H1 (cell line): ENCODE data around the gene PINK1. TPM values are rescaled to one million over a fixed set of nuclear protein-coding genes. Genes with fewer than 3 reads are reported as not detected.

Experiments
- CTCF ChIA-PET: fragments of 300-600 bp; sonication (Branson Sonifier 250); formaldehyde crosslinking; loops from one replicate; lab custom pipeline; 2021; ENCODE audit not compliant: partially characterized antibody; lab: Charles Lee
- POLR2A ChIA-PET: fragments of 300-600 bp; sonication (Branson Sonifier 250); formaldehyde crosslinking; loops from one replicate; lab custom pipeline; 2021; ENCODE audit warnings: inconsistent platforms; ENCODE audit not compliant: partially characterized antibody; lab: Charles Lee
- DNase-seq, 2 experiments: peaks; one replicate each; pipeline versions ENCODE4 v3.0.0 to v3.0.0-alpha.2; 2010 to 2022; ENCODE audit warnings: low spot score in 2 of 2, low read depth in 1 of 2, mixed read lengths in 1 of 2
- FAIRE-seq: peaks from 2 replicates; lab custom pipeline; 2011; peaks lifted over from hg19 to GRCh38; lab: Jason Lieb, UNC
- H2AFZ ChIP-seq: 2 replicates; pipeline ENCODE4 v1.8.1; 2012; ENCODE audit warnings: low read length, inconsistent platforms
- H2AK5ac ChIP-seq: 2 replicates; pipeline ENCODE4 v1.6.1; 2013; ENCODE audit warnings: low read depth, low read length
- H2BK120ac ChIP-seq: replicated peaks from 2 replicates; pipeline ENCODE3; 2013; ENCODE audit warnings: low read depth, low read length, inconsistent platforms
- H2BK12ac ChIP-seq: 2 replicates; pipeline ENCODE4 v1.6.1; 2013; ENCODE audit warnings: low read depth, low read length
- H2BK15ac ChIP-seq: 2 replicates; pipeline ENCODE4 v1.6.1; 2013; ENCODE audit warnings: low read length
- H2BK20ac ChIP-seq: 2 replicates; pipeline ENCODE4 v1.6.1; 2013; ENCODE audit warnings: low read length
- H2BK5ac ChIP-seq: 2 replicates; pipeline ENCODE4 v1.6.1; 2013; ENCODE audit warnings: low read depth, low read length
- H3K14ac ChIP-seq: 2 replicates; pipeline ENCODE4 v1.6.1; 2013; ENCODE audit warnings: inconsistent platforms; ENCODE audit not compliant: insufficient read length
- H3K18ac ChIP-seq: 2 replicates; pipeline ENCODE4 v1.6.1; 2013; ENCODE audit warnings: low read length; ENCODE audit errors: extremely low read depth
- H3K23ac ChIP-seq: 2 replicates; pipeline ENCODE4 v1.6.1; 2013; ENCODE audit warnings: inconsistent platforms; ENCODE audit not compliant: insufficient read length
- H3K23me2 ChIP-seq: 2 replicates; pipeline ENCODE4 v1.6.1; 2013; ENCODE audit warnings: low read depth, low read length
- H3K27ac ChIP-seq: 2 replicates; pipeline ENCODE4 v1.6.1; 2011; ENCODE audit warnings: low read depth, low read length, inconsistent platforms
- H3K27me3 ChIP-seq, 4 experiments: replicated peaks in 1 of 4; 1 replicate in 1 of 4; 2 replicates in 3 of 4; pipeline versions ENCODE4 v1.6.1 to v1.8.1; 2011 to 2013; ENCODE audit warnings: low read length in 3 of 4, mild to moderate bottlenecking in 3 of 4, inconsistent platforms in 2 of 4, mixed read lengths in 2 of 4, moderate library complexity in 1 of 4; ENCODE audit not compliant: control insufficient read depth in 3 of 4, insufficient read depth in 3 of 4; ENCODE audit errors: extremely low read depth in 1 of 4
- H3K36me3 ChIP-seq, 4 experiments: 2 replicates each; pipeline versions ENCODE4 v1.6.1 to v1.8.1; 2011 to 2013; ENCODE audit warnings: mild to moderate bottlenecking in 4 of 4, low read length in 3 of 4, moderate library complexity in 2 of 4, control low read depth in 1 of 4, inconsistent platforms in 1 of 4; ENCODE audit not compliant: insufficient read depth in 4 of 4, control insufficient read depth in 2 of 4
- H3K4ac ChIP-seq: replicated peaks from 2 replicates; pipeline ENCODE3; 2013; ENCODE audit warnings: low read length, low read depth, mixed read lengths, inconsistent platforms; ENCODE audit not compliant: insufficient read length
- H3K4me1 ChIP-seq, 4 experiments: replicated peaks in 1 of 4; 1 replicate in 1 of 4; 2 replicates in 3 of 4; pipeline versions ENCODE4 v1.6.1 to v1.8.1; 2011 to 2013; ENCODE audit warnings: low read length in 3 of 4, inconsistent platforms in 2 of 4, mixed read lengths in 1 of 4; ENCODE audit not compliant: insufficient read depth in 4 of 4, control insufficient read depth in 3 of 4
- H3K4me2 ChIP-seq, 2 experiments: 2 replicates each; pipeline versions ENCODE4 v1.6.1 to v1.8.1; 2011 to 2013; ENCODE audit warnings: low read depth in 2 of 2, low read length in 2 of 2, control low read depth in 1 of 2, inconsistent platforms in 1 of 2, mild to moderate bottlenecking in 1 of 2; ENCODE audit not compliant: insufficient read depth in 1 of 2
- H3K4me3 ChIP-seq, 4 experiments: fragments of 200-600, 300-600 bp in 1 of 4; sonication (generic), shearing (Covaris generic), sonication (Bioruptor Twin) in 1 of 4; 2 replicates each; pipeline versions ENCODE4 v1.5.1 to v1.8.1; 2011 to 2016; ENCODE audit warnings: low read length in 4 of 4, low read depth in 3 of 4, control low read depth in 2 of 4, inconsistent platforms in 2 of 4, mild to moderate bottlenecking in 2 of 4, mixed read lengths in 1 of 4, moderate library complexity in 1 of 4; ENCODE audit not compliant: insufficient read depth in 2 of 4; ENCODE audit errors: extremely low read depth in 1 of 4
- H3K56ac ChIP-seq: replicated peaks from 2 replicates; pipeline ENCODE3; 2013; ENCODE audit warnings: low read depth, mild to moderate bottlenecking, mixed read lengths, low read length, inconsistent platforms; ENCODE audit not compliant: insufficient read length
- H3K79me1 ChIP-seq: 2 replicates; pipeline ENCODE4 v1.6.1; 2013; ENCODE audit warnings: low read depth, low read length, control low read depth
- H3K79me2 ChIP-seq, 2 experiments: 2 replicates each; pipeline versions ENCODE4 v1.6.1 to v1.8.1; 2012 to 2013; ENCODE audit warnings: low read length in 2 of 2, mild to moderate bottlenecking in 2 of 2, inconsistent platforms in 1 of 2; ENCODE audit not compliant: insufficient read depth in 2 of 2, control insufficient read depth in 1 of 2
- H3K9ac ChIP-seq, 4 experiments: replicated peaks in 1 of 4; 1 replicate in 1 of 4; 2 replicates in 3 of 4; pipeline versions ENCODE4 v1.6.1 to v1.8.1; 2011 to 2013; ENCODE audit warnings: low read depth in 3 of 4, low read length in 3 of 4, control low read depth in 2 of 4, mild to moderate bottlenecking in 2 of 4, moderate library complexity in 2 of 4, inconsistent platforms in 1 of 4; ENCODE audit errors: extremely low read depth in 1 of 4
- H3K9me3 ChIP-seq, 2 experiments: 2 replicates each; pipeline versions ENCODE4 v1.6.1 to v1.8.1; 2012 to 2013; ENCODE audit warnings: mild to moderate bottlenecking in 2 of 2, moderate library complexity in 2 of 2, control low read depth in 1 of 2, inconsistent platforms in 1 of 2, low read depth in 1 of 2, low read length in 1 of 2, mixed read lengths in 1 of 2; ENCODE audit not compliant: insufficient read depth in 2 of 2
- H4K20me1 ChIP-seq, 2 experiments: replicated peaks in 1 of 2; 2 replicates each; pipeline versions ENCODE3 to v1.8.1; 2011 to 2013; ENCODE audit warnings: inconsistent platforms in 2 of 2, low read length in 2 of 2, mild to moderate bottlenecking in 1 of 2; ENCODE audit not compliant: insufficient read depth in 2 of 2, control insufficient read depth in 1 of 2
- H4K5ac ChIP-seq: 2 replicates; pipeline ENCODE4 v1.6.1; 2013; ENCODE audit warnings: low read length, low read depth, mixed read lengths, inconsistent platforms; ENCODE audit not compliant: insufficient read length
- H4K8ac ChIP-seq: 2 replicates; pipeline ENCODE4 v1.8.0; 2013; ENCODE audit warnings: mild to moderate bottlenecking, moderate library complexity, low read length, inconsistent platforms; ENCODE audit not compliant: insufficient read depth; ENCODE audit errors: extremely low read depth
- H4K91ac ChIP-seq: replicated peaks from 2 replicates; pipeline ENCODE3; 2013; ENCODE audit warnings: low read length, mixed read lengths, inconsistent platforms; ENCODE audit not compliant: insufficient read length
- BACH1 ChIP-seq: IDR thresholded peaks from 2 replicates; pipeline ENCODE4 v1.6.1; 2012; ENCODE audit warnings: low read length, improper control_type of control experiment
- CREB1 ChIP-seq: IDR thresholded peaks from 2 replicates; pipeline ENCODE4 v1.6.1; 2012; ENCODE audit warnings: inconsistent platforms
- CTBP2 ChIP-seq: IDR thresholded peaks from 2 replicates; pipeline ENCODE4 v1.7.0; 2011; ENCODE audit warnings: borderline replicate concordance, mild to moderate bottlenecking, moderate library complexity, mixed read lengths, low read length; ENCODE audit not compliant: insufficient read depth, insufficient read length
- HDAC2 ChIP-seq, 2 experiments: fragments of 300-600 bp in 1 of 2; sonication (generic) in 1 of 2; IDR thresholded peaks; 2 replicates each; pipeline ENCODE4 v1.6.1; 2011 to 2012; ENCODE audit warnings: low read depth in 2 of 2, low read length in 2 of 2, mild to moderate bottlenecking in 2 of 2, moderate library complexity in 2 of 2, borderline replicate concordance in 1 of 2, inconsistent platforms in 1 of 2
- HDAC6 ChIP-seq: IDR thresholded peaks from one replicate; pipeline ENCODE4 v1.7.1; 2012; ENCODE audit warnings: low read depth, mild to moderate bottlenecking, inconsistent platforms, low read length, moderate library complexity
- NRF1 ChIP-seq: IDR thresholded peaks from 2 replicates; pipeline ENCODE4 v1.6.1; 2011; ENCODE audit warnings: mild to moderate bottlenecking, low read depth, low read length, improper control_type of control experiment
- POLR2A ChIP-seq, 2 experiments: IDR thresholded peaks; 1 replicate in 1 of 2; 2 replicates in 1 of 2; pipeline ENCODE4 v1.6.1; 2011; ENCODE audit warnings: low read depth in 2 of 2, low read length in 2 of 2, mild to moderate bottlenecking in 2 of 2; ENCODE audit errors: control extremely low read depth in 1 of 2
- POLR2AphosphoS5 ChIP-seq: IDR thresholded peaks from 2 replicates; pipeline ENCODE4 v1.6.1; 2011; ENCODE audit warnings: low read depth, low read length
- RXRA ChIP-seq: IDR thresholded peaks from 2 replicates; pipeline ENCODE4 v1.6.1; 2011; ENCODE audit warnings: low read depth, mild to moderate bottlenecking, low read length, moderate library complexity; ENCODE audit not compliant: insufficient read depth
- SIRT6 ChIP-seq: IDR thresholded peaks from one replicate; pipeline ENCODE4 v1.7.1; 2012; ENCODE audit warnings: low read length, inconsistent platforms
- WGBS, 2 experiments: shearing (Covaris generic) in 1 of 2; methylation state at CpG; one replicate each; pipeline versions ENCODE4 v1.1.6 to v1.1.7; 2013 to 2015; ENCODE audit warnings: low lambda C conversion rate in 2 of 2, mixed read lengths in 2 of 2, inconsistent platforms in 1 of 2, low coverage in 1 of 2, missing lambda C conversion rate in 1 of 2; ENCODE audit not compliant: insufficient replicate concordance in 2 of 2, insufficient coverage in 1 of 2, insufficient read length in 1 of 2; ENCODE audit errors: extremely low coverage in 1 of 2, missing lambda C conversion rate in 1 of 2; 5-methylcytosine and 5-hydroxymethylcytosine counted together
- polyA plus RNA-seq, 7 experiments: library from polyadenylated mRNA; depleted of rRNA in 3 of 7; stranded (reverse) in 5 of 7; unstranded in 2 of 7; fragments of >200 nt in 5 of 7; fragments of 200-250 nt in 2 of 7; gene quantifications; 1 replicate in 5 of 7; 2 replicates in 1 of 7; 4 replicates in 1 of 7; pipeline versions ENCODE4 v1.2.1 to v1.2.3, GENCODE V29; 2011 to 2013; ENCODE audit warnings: missing spikeins in 2 of 7, mixed read lengths in 2 of 7
- total RNA-seq: library from RNA; stranded (reverse); fragmentation: NEBNext Ultra II Directional; extraction: Animal tissue kit (Norgen Biotek cat#: 25700); gene quantifications from 2 replicates; pipeline ENCODE4 v1.2.1, GENCODE V29; 2021
- TF ChIP-seq, protein P1 (sequence below), 3 experiments: IDR thresholded peaks; 1 replicate in 2 of 3; 2 replicates in 1 of 3; pipeline versions ENCODE4 v1.5.1 to v1.6.1; 2011; ENCODE audit warnings: low read length in 3 of 3, mild to moderate bottlenecking in 3 of 3, inconsistent platforms in 2 of 3, low read depth in 1 of 3, moderate library complexity in 1 of 3; ENCODE audit not compliant: insufficient read depth in 1 of 3; ENCODE audit errors: control extremely low read depth in 1 of 3

The PINK1 gene
- total and polyA plus RNA-seq, 2 of the 8 experiments (the other 6 are each of a cell fraction or from before 2014, with no cell fraction given), result 16.1 to 19.3 TPM

DNA sequence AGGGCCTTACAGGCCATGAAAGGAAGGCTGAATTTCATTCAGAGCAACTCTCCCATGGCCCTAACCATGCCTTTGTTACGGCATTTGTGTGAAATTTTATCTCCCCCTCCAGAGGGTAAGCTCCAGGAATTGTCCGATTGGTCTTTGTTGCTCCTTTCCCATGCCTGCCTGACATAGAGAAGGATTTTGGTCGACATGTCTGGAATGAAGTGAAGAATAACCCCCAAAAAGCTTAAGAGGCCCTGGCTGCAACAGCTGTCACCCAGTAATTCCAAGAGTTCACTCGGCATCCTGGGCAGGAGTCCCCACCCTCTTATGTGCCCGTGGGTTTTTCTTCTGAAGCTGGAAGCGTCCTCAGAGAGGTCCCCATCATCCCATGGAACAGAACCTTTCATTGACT lies 23.7 kb upstream of the PINK1 start:
- Histone ChIP-seq H3K79me2 (no peaks in the 10 kb centered on the region), H3K4me2 (no peak overlapping the region), H2BK5ac (no peak overlapping the region), H3K27ac (no peak overlapping the region), H4K8ac (no peak overlapping the region), H3K23me2 (no peaks in the 10 kb centered on the region), H3K9me3 (no peaks in the 10 kb centered on the region), H3K14ac (no peak overlapping the region), H3K36me3 (no peaks in the 10 kb centered on the region), H3K27me3 (no peaks in the 10 kb centered on the region), H2BK15ac (no peak overlapping the region), H3K4me3 (no peak overlapping the region), H4K20me1 (no peaks in the 10 kb centered on the region), H2AK5ac (no peak overlapping the region), H3K79me1 (no peaks in the 10 kb centered on the region), H3K4ac (no peak overlapping the region), H2BK20ac (no peak overlapping the region), H3K56ac (no peak overlapping the region), H3K9ac (no peak overlapping the region), H4K5ac (no peak overlapping the region), H4K91ac (no peak overlapping the region), H2BK12ac (0 out of 2 replicates have a peak overlapping the region, but pooled peaks have one; percentile 19), H3K23ac (no peak overlapping the region), H2BK120ac (no peak overlapping the region), H3K4me1 (peaks cover 0 to 5% (median 4%) of the 10 kb centered on the region in 4 experiments; a peak in 4 of 7 replicates), H3K18ac (peak overlapping the region; percentile 24; the same call in 1 of the 2 replicates), H2AFZ (no peak overlapping the region; the same call in 1 of the 2 replicates)
- WGBS, 2 experiments, result 82% methylated on average over 6 of the region's 6 CpGs; no CpG with 5 or more reads in 1 of the 2 experiments
- FAIRE-seq (no peak), DNase-seq (no peak)
- no peak for TF ChIP-seq HDAC6
- no peak for TF ChIP-seq CREB1
- TF ChIP-seq SIRT6, result no peak
- no peak for TF ChIP-seq NRF1
- no peak for TF ChIP-seq HDAC2 (IDR thresholded peaks at IDR 0.05; ENCODE audit: borderline replicate concordance in 1 of 2, low read depth in 2 of 2, low read length in 2 of 2)
- TF ChIP-seq POLR2AphosphoS5, result no peak
- no peak for TF ChIP-seq RXRA
- no peak for TF ChIP-seq BACH1
- TF ChIP-seq, protein P1, sequence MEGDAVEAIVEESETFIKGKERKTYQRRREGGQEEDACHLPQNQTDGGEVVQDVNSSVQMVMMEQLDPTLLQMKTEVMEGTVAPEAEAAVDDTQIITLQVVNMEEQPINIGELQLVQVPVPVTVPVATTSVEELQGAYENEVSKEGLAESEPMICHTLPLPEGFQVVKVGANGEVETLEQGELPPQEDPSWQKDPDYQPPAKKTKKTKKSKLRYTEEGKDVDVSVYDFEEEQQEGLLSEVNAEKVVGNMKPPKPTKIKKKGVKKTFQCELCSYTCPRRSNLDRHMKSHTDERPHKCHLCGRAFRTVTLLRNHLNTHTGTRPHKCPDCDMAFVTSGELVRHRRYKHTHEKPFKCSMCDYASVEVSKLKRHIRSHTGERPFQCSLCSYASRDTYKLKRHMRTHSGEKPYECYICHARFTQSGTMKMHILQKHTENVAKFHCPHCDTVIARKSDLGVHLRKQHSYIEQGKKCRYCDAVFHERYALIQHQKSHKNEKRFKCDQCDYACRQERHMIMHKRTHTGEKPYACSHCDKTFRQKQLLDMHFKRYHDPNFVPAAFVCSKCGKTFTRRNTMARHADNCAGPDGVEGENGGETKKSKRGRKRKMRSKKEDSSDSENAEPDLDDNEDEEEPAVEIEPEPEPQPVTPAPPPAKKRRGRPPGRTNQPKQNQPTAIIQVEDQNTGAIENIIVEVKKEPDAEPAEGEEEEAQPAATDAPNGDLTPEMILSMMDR (IDR thresholded peaks at IDR 0.05; ENCODE audit: control extremely low read depth in 1 of 3, insufficient read depth in 1 of 3, low read depth in 1 of 3, low read length in 3 of 3), result no peak
- TF ChIP-seq CTBP2, result no peak
- no peak for TF ChIP-seq POLR2A (IDR thresholded peaks at IDR 0.05; ENCODE audit: control extremely low read depth in 1 of 2, low read depth in 2 of 2, low read length in 2 of 2)
- POLR2A ChIA-PET, result interaction anchor here (0.7 to 2.3 kb wide), 6 partner anchors 9 to 47 kb away, joined by 3 to 8 read pairs (median 4); partner anchors contain the start of gene CDA
- CTCF ChIA-PET, result interaction anchor here (0.6 to 1.8 kb wide), 8 partner anchors 12 to 138 kb away, joined by 3 to 5 read pairs (median 4); no protein-coding TSS in a partner anchor
